LNCaP clone FGC (cell line): ENCODE data around the gene SULT6B1.
"Not testable (repeated sequence)": the region's sequence is repeated elsewhere in the genome, so short reads cannot be mapped to it uniquely, and the experiment has no call there.

Source experiments
- DNase-seq: peaks from one replicate; pipeline ENCODE4 v3.0.0-alpha.2; 2011; ENCODE audit warnings: low read depth
- H3K4me3 ChIP-seq: 2 replicates; pipeline ENCODE4 v1.5.1; 2011; ENCODE audit warnings: mild to moderate bottlenecking, low read depth, low read length, control low read depth
- CTCF ChIP-seq: IDR thresholded peaks from 2 replicates; pipeline ENCODE4 v1.5.1; 2012; ENCODE audit warnings: mild to moderate bottlenecking; ENCODE audit not compliant: control insufficient read depth, insufficient read depth; ENCODE audit errors: extremely low read depth

Gene SULT6B1

GRCh38 chr2:37205689-37206341, 17.3 kb upstream of the SULT6B1 start:
- H3K4me3 ChIP-seq: no peak overlapping the region
- DNase-seq: no peak
- no peak for TF ChIP-seq CTCF

- not testable (repeated sequence) for DNase-seq, H3K4me3 ChIP-seq
Measured at GRCh38 chr2:37205071-37205661, 16.7 kb upstream of the SULT6B1 start.

- no peak overlapping the region for H3K4me3 ChIP-seq
- TF ChIP-seq CTCF: no peak
- no peak for DNase-seq
Measured at GRCh38 chr2:37203708-37204107, 15.2 kb upstream of the SULT6B1 start.

- no peak for TF ChIP-seq CTCF
- no peak overlapping the region for H3K4me3 ChIP-seq
- DNase-seq: no peak
Measured at GRCh38 chr2:37201766-37202165, 13.3 kb upstream of the SULT6B1 start.

GRCh38 chr2:37201208-37201607, 12.7 kb upstream of the SULT6B1 start:
- TF ChIP-seq CTCF: no peak
- no peak overlapping the region for H3K4me3 ChIP-seq
- no peak for DNase-seq

GRCh38 chr2:37198681-37199065, 10.2 kb upstream of the SULT6B1 start:
- DNase-seq: no peak
- TF ChIP-seq CTCF: no peak
- H3K4me3 ChIP-seq: no peak overlapping the region

- DNase-seq: peak; percentile 47
- H3K4me3 ChIP-seq: peak within 1 kb of the TSS; percentile 79
- no peak for TF ChIP-seq CTCF
Measured at GRCh38 chr2:37196320-37197195, 8.1 kb upstream of the SULT6B1 start, which contains the start of gene CEBPZOS. CEBPZOS (plus strand) TSS chr2:37196496; CDS start chr2:37199705, 3,209 bp downstream.

- not testable (repeated sequence) for DNase-seq
- H3K4me3 ChIP-seq: peak overlapping the region; percentile 79
Measured at GRCh38 chr2:37195862-37196319, 7.4 kb upstream of the SULT6B1 start.
